ENCODE results near the gene AKR1C8. TPM values are rescaled to one million over a fixed set of nuclear protein-coding genes. Genes with fewer than 3 reads are reported as not detected.

AKR1C8 gene
- total and polyA plus RNA-seq, 2 of the 13 experiments (the other 11 are each of a cell fraction or from before 2014, with no cell fraction given): 0.12 TPM; not detected in 1

DNA sequence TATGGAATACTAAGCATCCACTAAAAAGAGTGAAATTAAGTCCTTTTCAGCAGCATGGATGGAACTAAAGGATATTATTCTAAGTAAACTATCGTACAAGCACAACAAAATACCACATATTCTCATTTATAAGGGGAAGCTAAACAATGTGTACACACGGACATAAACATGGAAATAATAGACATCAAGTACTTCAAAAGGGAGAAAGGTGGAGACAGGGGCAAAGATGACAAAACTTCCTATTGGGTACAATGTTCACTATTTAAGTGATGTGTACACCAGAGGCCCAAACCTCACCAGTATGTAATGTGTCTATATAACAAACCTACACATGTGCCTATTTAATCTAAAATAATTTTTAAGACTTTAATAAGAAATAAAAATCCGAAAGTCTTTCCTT lies 9.5 kb upstream of the AKR1C8 start (continued):
- TF ChIP-seq BCL3 (CRISPR knock-in tag; IDR thresholded peaks at IDR 0.05): no peak
- TF ChIP-seq ATM (IDR thresholded peaks at IDR 0.05; ENCODE audit: borderline replicate concordance): no peak
- TF ChIP-seq, protein P1, sequence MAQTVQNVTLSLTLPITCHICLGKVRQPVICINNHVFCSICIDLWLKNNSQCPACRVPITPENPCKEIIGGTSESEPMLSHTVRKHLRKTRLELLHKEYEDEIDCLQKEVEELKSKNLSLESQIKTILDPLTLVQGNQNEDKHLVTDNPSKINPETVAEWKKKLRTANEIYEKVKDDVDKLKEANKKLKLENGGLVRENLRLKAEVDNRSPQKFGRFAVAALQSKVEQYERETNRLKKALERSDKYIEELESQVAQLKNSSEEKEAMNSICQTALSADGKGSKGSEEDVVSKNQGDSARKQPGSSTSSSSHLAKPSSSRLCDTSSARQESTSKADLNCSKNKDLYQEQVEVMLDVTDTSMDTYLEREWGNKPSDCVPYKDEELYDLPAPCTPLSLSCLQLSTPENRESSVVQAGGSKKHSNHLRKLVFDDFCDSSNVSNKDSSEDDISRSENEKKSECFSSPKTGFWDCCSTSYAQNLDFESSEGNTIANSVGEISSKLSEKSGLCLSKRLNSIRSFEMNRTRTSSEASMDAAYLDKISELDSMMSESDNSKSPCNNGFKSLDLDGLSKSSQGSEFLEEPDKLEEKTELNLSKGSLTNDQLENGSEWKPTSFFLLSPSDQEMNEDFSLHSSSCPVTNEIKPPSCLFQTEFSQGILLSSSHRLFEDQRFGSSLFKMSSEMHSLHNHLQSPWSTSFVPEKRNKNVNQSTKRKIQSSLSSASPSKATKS (CRISPR knock-in tag; IDR thresholded peaks at IDR 0.05): no peak
- peak; percentile 50 for TF ChIP-seq FOXA3 (CRISPR knock-in tag; IDR thresholded peaks at IDR 0.05)
- TF ChIP-seq MNT (IDR thresholded peaks at IDR 0.05): no peak
- TF ChIP-seq RORA (CRISPR knock-in tag; IDR thresholded peaks at IDR 0.05): no peak
- no peak for TF ChIP-seq FOXO1 (CRISPR knock-in tag; IDR thresholded peaks at IDR 0.05)
- TF ChIP-seq SRY (CRISPR knock-in tag; IDR thresholded peaks at IDR 0.05): no peak
- 0 out of 2 replicates have a peak, but pooled peaks have one; percentile 18 for TF ChIP-seq SAP130 (CRISPR knock-in tag; IDR thresholded peaks at IDR 0.05; ENCODE audit: low read depth)
- TF ChIP-seq, protein P2, sequence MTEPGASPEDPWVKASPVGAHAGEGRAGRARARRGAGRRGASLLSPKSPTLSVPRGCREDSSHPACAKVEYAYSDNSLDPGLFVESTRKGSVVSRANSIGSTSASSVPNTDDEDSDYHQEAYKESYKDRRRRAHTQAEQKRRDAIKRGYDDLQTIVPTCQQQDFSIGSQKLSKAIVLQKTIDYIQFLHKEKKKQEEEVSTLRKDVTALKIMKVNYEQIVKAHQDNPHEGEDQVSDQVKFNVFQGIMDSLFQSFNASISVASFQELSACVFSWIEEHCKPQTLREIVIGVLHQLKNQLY (CRISPR knock-in tag; IDR thresholded peaks at IDR 0.05): no peak
- TF ChIP-seq ZBTB2 (CRISPR knock-in tag; IDR thresholded peaks at IDR 0.05; ENCODE audit: low read depth): no peak
- no peak for TF ChIP-seq ZMAT3 (CRISPR knock-in tag; conservative IDR thresholded peaks at IDR 0.05)
- no peak for TF ChIP-seq ZBTB21 (CRISPR knock-in tag; IDR thresholded peaks at IDR 0.05)
- no peak for TF ChIP-seq ADNP (CRISPR knock-in tag; IDR thresholded peaks at IDR 0.05)
- TF ChIP-seq, protein P3, sequence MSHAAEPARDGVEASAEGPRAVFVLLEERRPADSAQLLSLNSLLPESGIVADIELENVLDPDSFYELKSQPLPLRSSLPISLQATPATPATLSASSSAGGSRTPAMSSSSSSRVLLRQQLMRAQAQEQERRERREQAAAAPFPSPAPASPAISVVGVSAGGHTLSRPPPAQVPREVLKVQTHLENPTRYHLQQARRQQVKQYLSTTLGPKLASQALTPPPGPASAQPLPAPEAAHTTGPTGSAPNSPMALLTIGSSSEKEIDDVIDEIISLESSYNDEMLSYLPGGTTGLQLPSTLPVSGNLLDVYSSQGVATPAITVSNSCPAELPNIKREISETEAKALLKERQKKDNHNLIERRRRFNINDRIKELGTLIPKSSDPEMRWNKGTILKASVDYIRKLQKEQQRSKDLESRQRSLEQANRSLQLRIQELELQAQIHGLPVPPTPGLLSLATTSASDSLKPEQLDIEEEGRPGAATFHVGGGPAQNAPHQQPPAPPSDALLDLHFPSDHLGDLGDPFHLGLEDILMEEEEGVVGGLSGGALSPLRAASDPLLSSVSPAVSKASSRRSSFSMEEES (CRISPR knock-in tag; IDR thresholded peaks at IDR 0.05): no peak
- TF ChIP-seq ZNF34 (CRISPR knock-in tag; IDR thresholded peaks at IDR 0.05; ENCODE audit: borderline replicate concordance): no peak
- peak; percentile 31; the same call in 1 of the 2 replicates for TF ChIP-seq HNF4A (CRISPR knock-in tag; IDR thresholded peaks at IDR 0.05)
- TF ChIP-seq DR1 (CRISPR knock-in tag; IDR thresholded peaks at IDR 0.05): no peak
- TF ChIP-seq ZFX (CRISPR knock-in tag; IDR thresholded peaks at IDR 0.05; ENCODE audit: low read depth): no peak
- peak in 1 of 2 experiments; percentile 41; a peak in 1 of 4 replicates for TF ChIP-seq EP300 (IDR thresholded peaks at IDR 0.05; ENCODE audit: low read depth in 2 of 2, low read length in 2 of 2)
- TF ChIP-seq EP300 (CRISPR knock-in tag; IDR thresholded peaks at IDR 0.05; ENCODE audit: borderline replicate concordance): no peak
- no peak for TF ChIP-seq ZNF44 (CRISPR knock-in tag; IDR thresholded peaks at IDR 0.05)
- TF ChIP-seq ZC3H13 (CRISPR knock-in tag; IDR thresholded peaks at IDR 0.05): no peak
- peak; percentile 26; the same call in 1 of the 2 replicates for TF ChIP-seq TCF7 (IDR thresholded peaks at IDR 0.05; ENCODE audit: low read depth)

Measured in HepG2 (cell line).